Peyer's patch (tissue), 4 donors: ENCODE data around the gene IST1. TPM values are rescaled to one million over a fixed set of nuclear protein-coding genes. Genes with fewer than 3 reads are reported as not detected.

ENCODE experiments used
- DNase-seq, 3 donors: peaks; one replicate each; pipeline ENCODE4 v3.0.0-alpha.2; 2017 to 2019
- H3K27ac ChIP-seq, 4 donors: fragments of 200-600 bp; sonication (generic); one replicate each; pipeline ENCODE4 v1.5.1; 2016 to 2019
- H3K27me3 ChIP-seq, 2 donors: fragments of 200-600 bp; sonication (generic); one replicate each; pipeline ENCODE4 v1.5.1; 2019
- H3K36me3 ChIP-seq, 3 donors: fragments of 200-600 bp; sonication (generic); one replicate each; pipeline ENCODE4 v1.5.1; 2016 to 2019
- H3K4me1 ChIP-seq, 4 donors: fragments of 200-600 bp; sonication (generic); one replicate each; pipeline ENCODE4 v1.5.1; 2016 to 2019
- H3K4me3 ChIP-seq, 4 donors: fragments of 200-600 bp; sonication (generic); 1 replicate in 3 of 4; 2 replicates in 1 of 4; pipeline ENCODE4 v1.5.1; 2016 to 2019; ENCODE audit warnings: mild to moderate bottlenecking in 1 of 4
- H3K9me3 ChIP-seq, 4 donors: fragments of 200-600 bp; sonication (generic); one replicate each; pipeline ENCODE4 v1.5.1; 2016 to 2019; ENCODE audit warnings: mild to moderate bottlenecking in 1 of 4
- CTCF ChIP-seq, 6 experiments: fragments of 450-650 bp in 4 of 6; fragments of 200-600 bp in 2 of 6; sonication (generic) in 1 of 6; IDR thresholded peaks; one replicate each; pipeline ENCODE4 v1.5.1; 2017 to 2019; ENCODE audit warnings: antibody characterized with exemption in 6 of 6, mild to moderate bottlenecking in 3 of 6, moderate library complexity in 1 of 6
- POLR2A ChIP-seq, 2 donors: fragments of 450-650 bp; IDR thresholded peaks; one replicate each; pipeline ENCODE4 v1.5.1; 2017; ENCODE audit warnings: antibody characterized with exemption in 2 of 2, mild to moderate bottlenecking in 2 of 2, moderate library complexity in 2 of 2
- total RNA-seq, 4 donors: library from RNA; depleted of rRNA; stranded (reverse); fragments of >200 nt; gene quantifications; one replicate each; pipeline ENCODE4 v1.1.0, GENCODE V29; 2016

IST1 gene
- total RNA-seq, 4 donors from 2014 or later = 228 to 274 (median 261) TPM

- TF ChIP-seq POLR2A (IDR thresholded peaks at IDR 0.05) = no peak
- H3K4me3 ChIP-seq = no peak overlapping the region
- no peaks in the 10 kb centered on the region for H3K27me3 ChIP-seq
- no peak overlapping the region for H3K27ac ChIP-seq
- peaks cover 0 to 88% (median 1%) of the 10 kb centered on the region in 3 donors for H3K36me3 ChIP-seq
- H3K4me1 ChIP-seq = peaks cover 0 to 19% (median 0%) of the 10 kb centered on the region in 4 donors
- DNase-seq = no peak
- H3K9me3 ChIP-seq = no peaks in the 10 kb centered on the region
Measured at GRCh38 chr16:71919035-71919434, 23.7 kb downstream of the IST1 start.

- Histone ChIP-seq H3K27me3 (no peaks in the 10 kb centered on the region), H3K27ac (no peak overlapping the region), H3K4me1 (peaks cover 0 to 5% (median 0%) of the 10 kb centered on the region in 4 donors), H3K36me3 (peaks cover 0 to 99% (median 4%) of the 10 kb centered on the region in 3 donors), H3K9me3 (no peaks in the 10 kb centered on the region), H3K4me3 (no peak overlapping the region)
- TF ChIP-seq POLR2A (IDR thresholded peaks at IDR 0.05) (no peak), CTCF (IDR thresholded peaks at IDR 0.05) (no peak)
- DNase-seq = no peak
Measured at GRCh38 chr16:71920658-71921057, 25.3 kb downstream of the IST1 start.

GRCh38 chr16:71923941-71924690, 28.8 kb downstream of the IST1 start:
- no peaks in the 10 kb centered on the region for H3K27me3 ChIP-seq
- peaks cover 0 to 27% (median 2%) of the 10 kb centered on the region in 4 donors for H3K4me1 ChIP-seq
- H3K4me3 ChIP-seq = no peak overlapping the region
- H3K27ac ChIP-seq = no peak overlapping the region
- H3K9me3 ChIP-seq = no peaks in the 10 kb centered on the region
- DNase-seq = no peak
- TF ChIP-seq CTCF (IDR thresholded peaks at IDR 0.05) (no peak), POLR2A (IDR thresholded peaks at IDR 0.05) (no peak)
- H3K36me3 ChIP-seq = peaks cover 0 to 99% (median 4%) of the 10 kb centered on the region in 3 donors

- H3K27ac ChIP-seq = no peak overlapping the region
- H3K36me3 ChIP-seq = peaks cover 0 to 99% (median 4%) of the 10 kb centered on the region in 3 donors
- no peaks in the 10 kb centered on the region for H3K27me3 ChIP-seq
- no peak for TF ChIP-seq CTCF (IDR thresholded peaks at IDR 0.05)
- no peak for TF ChIP-seq POLR2A (IDR thresholded peaks at IDR 0.05)
- DNase-seq = no peak
- no peaks in the 10 kb centered on the region for H3K9me3 ChIP-seq
- no peak overlapping the region for H3K4me3 ChIP-seq
- H3K4me1 ChIP-seq = peaks cover 0 to 27% (median 2%) of the 10 kb centered on the region in 4 donors
Measured at GRCh38 chr16:71924710-71925109, 29.4 kb downstream of the IST1 start.

- Histone ChIP-seq H3K27me3 (no peaks in the 10 kb centered on the region), H3K36me3 (peaks cover 0 to 85% (median 4%) of the 10 kb centered on the region in 3 donors), H3K4me1 (peaks cover 0 to 27% (median 2%) of the 10 kb centered on the region in 4 donors), H3K27ac (peak overlapping the region in 3 of 4 donors; percentile 39 to 64 (median 63)), H3K4me3 (no peak overlapping the region), H3K9me3 (no peaks in the 10 kb centered on the region)
- peak in 1 of 3 donors; percentile 80 for DNase-seq
- no peak for TF ChIP-seq CTCF (IDR thresholded peaks at IDR 0.05)
- TF ChIP-seq POLR2A (IDR thresholded peaks at IDR 0.05) = no peak
Measured at GRCh38 chr16:71927383-71927782, 32.1 kb downstream of the IST1 start.

GRCh38 chr16:71927787-71928186, 32.5 kb downstream of the IST1 start:
- TF ChIP-seq CTCF (IDR thresholded peaks at IDR 0.05) (no peak), POLR2A (IDR thresholded peaks at IDR 0.05) (no peak)
- peak overlapping the region in 3 of 4 donors; percentile 16 to 64 (median 41) for H3K27ac ChIP-seq

More at GRCh38 chr16:71927787-71928186, 32.5 kb downstream of the IST1 start:
- Histone ChIP-seq H3K9me3 (no peaks in the 10 kb centered on the region), H3K36me3 (peaks cover 0 to 82% (median 4%) of the 10 kb centered on the region in 3 donors), H3K27me3 (no peaks in the 10 kb centered on the region), H3K4me3 (no peak overlapping the region), H3K4me1 (peaks cover 0 to 27% (median 2%) of the 10 kb centered on the region in 4 donors)
- no peak for DNase-seq
